Progenitor cell of endocrine pancreas (in vitro differentiated cells): Measurements from ENCODE around the gene GALNT9. TPM values are rescaled to one million over a fixed set of nuclear protein-coding genes. Genes with fewer than 3 reads are reported as not detected.
"Not testable (repeated sequence)": the region's sequence is repeated elsewhere in the genome, so short reads cannot be mapped to it uniquely, and the experiment has no call there.

ENCODE experiments used
- DNase-seq: peaks from one replicate; pipeline ENCODE4 v3.0.0; 2021; ENCODE audit warnings: low spot score; ENCODE audit not compliant: unreplicated experiment
- H3K27ac Mint-ChIP-seq: 2 replicates; pipeline ENCODE4 v1.8.0; 2021; ENCODE audit warnings: mild to moderate bottlenecking, moderate library complexity, mixed read lengths
- H3K27me3 Mint-ChIP-seq: 2 replicates; pipeline ENCODE4 v1.8.0; 2021; ENCODE audit warnings: mixed read lengths
- H3K36me3 Mint-ChIP-seq: 2 replicates; pipeline ENCODE4 v1.8.0; 2022; ENCODE audit warnings: mixed read lengths; ENCODE audit not compliant: insufficient read depth
- H3K4me1 Mint-ChIP-seq: 2 replicates; pipeline ENCODE4 v1.8.0; 2021; ENCODE audit warnings: low read depth, mixed read lengths
- H3K4me3 Mint-ChIP-seq: 2 replicates; pipeline ENCODE4 v1.8.0; 2021; ENCODE audit warnings: low read depth, mild to moderate bottlenecking, moderate library complexity, mixed read lengths
- H3K9me3 Mint-ChIP-seq: 2 replicates; pipeline ENCODE4 v1.8.0; 2021; ENCODE audit warnings: low read depth, mixed read lengths
- CTCF ChIP-seq: fragments of 200-600 bp; sonication (generic); IDR thresholded peaks from one replicate; pipeline ENCODE4 v1.5.0; 2021; ENCODE audit warnings: antibody characterized with exemption, mild to moderate bottlenecking; ENCODE audit not compliant: unreplicated experiment
- total RNA-seq: library from RNA; stranded (reverse); gene quantifications from 2 replicates; pipeline ENCODE4 v1.2.1, GENCODE V29; 2021

GALNT9 gene
- total RNA-seq, 1 donor from 2014 or later, result 0.36 TPM

DNA sequence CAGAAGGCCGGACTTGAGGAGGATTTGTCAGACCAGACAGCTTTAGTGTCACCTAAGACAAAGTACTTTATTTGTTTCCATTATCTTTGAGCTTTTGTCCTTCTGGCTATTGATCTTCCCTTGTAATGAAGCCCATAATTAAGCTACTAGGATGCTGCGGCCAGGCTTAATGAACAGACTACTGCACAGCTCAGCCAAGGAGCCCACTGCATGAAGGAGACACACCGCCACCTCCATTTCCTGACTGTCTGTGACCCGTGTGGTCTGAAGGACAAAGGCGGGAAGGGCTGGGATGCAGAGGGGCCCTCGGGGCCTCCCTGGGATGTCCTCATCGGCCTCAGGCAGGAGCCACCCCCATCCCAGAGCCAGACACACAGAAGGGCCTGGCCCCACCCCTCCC, 31.0 kb upstream of the GALNT9 start:
- Mint-ChIP-seq H3K36me3 (no peaks in the 10 kb centered on the region), H3K9me3 (no peaks in the 10 kb centered on the region), H3K4me1 (no peaks in the 10 kb centered on the region), H3K27ac (no peak overlapping the region), H3K27me3 (peaks cover 35% of the 10 kb centered on the region), H3K4me3 (no peak overlapping the region)
- DNase-seq, result no peak
- no peak for TF ChIP-seq CTCF

DNA sequence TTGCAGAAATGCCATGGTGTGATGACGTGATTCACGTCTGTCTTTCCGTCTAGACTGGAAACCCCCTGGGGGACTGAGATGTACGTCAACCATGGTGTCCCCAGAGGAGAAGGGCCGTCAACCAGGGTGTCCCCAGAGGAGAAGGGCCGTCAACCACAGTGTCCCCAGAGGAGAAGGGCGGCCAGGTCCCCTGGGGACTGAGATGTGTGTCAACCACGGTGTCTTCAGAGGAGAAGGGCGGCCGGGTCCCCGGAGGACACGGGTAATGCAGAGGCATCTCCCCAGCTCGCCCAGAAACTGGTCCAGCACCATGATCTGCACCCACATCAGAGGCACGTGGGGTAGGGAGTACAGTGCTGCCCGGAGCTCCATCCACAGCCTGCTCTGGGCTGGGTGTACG, 30.6 kb upstream of the GALNT9 start:
- Mint-ChIP-seq H3K27me3 (peaks cover 35% of the 10 kb centered on the region), H3K4me1 (no peaks in the 10 kb centered on the region), H3K27ac (no peak overlapping the region), H3K36me3 (no peaks in the 10 kb centered on the region), H3K4me3 (no peak overlapping the region), H3K9me3 (no peaks in the 10 kb centered on the region)
- no peak for DNase-seq
- TF ChIP-seq CTCF, result no peak

GRCh38 chr12:132359551-132359950, 30.2 kb upstream of the GALNT9 start:
- Mint-ChIP-seq H3K27ac (no peak overlapping the region), H3K9me3 (no peaks in the 10 kb centered on the region), H3K36me3 (no peaks in the 10 kb centered on the region), H3K4me3 (no peak overlapping the region), H3K4me1 (no peaks in the 10 kb centered on the region), H3K27me3 (peaks cover 35% of the 10 kb centered on the region)
- DNase-seq, result no peak
- TF ChIP-seq CTCF, result no peak

DNA sequence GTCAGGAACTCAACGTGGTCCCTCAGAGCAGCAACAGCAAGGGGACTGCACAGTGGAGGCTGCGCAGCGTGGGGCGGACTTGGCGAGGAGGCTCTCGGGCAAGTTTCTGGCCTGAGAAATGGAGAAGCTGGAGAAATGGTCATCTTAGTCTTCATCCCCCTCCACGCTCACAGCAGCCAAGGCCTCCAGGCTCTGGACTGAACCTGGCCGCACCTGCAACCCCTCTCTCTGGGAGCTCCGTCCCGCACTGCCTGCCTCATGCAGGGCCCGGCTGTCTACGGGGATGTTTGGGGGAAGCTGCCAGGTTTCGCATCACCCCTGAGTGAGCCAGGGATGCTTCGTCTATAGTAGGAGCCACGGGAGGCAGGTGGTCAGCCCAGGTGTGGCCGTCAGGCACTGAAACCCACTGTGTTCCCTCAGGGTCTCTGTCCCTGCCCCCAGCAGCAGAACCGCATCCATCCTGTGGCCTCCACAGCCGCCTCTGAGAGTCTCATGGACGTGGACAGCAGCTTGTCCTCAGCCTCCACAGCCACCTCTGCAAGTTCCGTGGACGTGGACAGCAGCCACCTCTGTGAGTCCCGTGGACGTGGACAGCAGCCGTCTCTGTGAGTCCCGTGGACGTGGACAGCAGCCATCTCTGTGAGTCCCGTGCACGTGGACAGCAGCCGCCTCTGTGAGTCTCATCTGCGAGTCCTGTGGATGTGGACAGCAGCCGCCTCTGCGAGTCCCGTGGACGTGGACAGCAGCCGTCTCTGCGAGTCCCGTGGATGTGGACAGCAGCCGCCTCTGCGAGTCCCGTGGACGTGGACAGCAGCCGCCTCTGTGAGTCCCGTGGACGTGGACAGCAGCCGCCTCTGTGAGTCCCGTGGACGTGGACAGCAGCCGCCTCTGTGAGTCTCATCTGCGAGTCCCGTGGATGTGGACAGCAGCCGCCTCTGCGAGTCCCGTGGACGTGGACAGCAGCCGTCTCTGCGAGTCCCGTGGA, 29.1 kb upstream of the GALNT9 start:
- H3K4me1 Mint-ChIP-seq, DNase-seq, H3K4me3 Mint-ChIP-seq, H3K9me3 Mint-ChIP-seq, H3K27ac Mint-ChIP-seq, H3K36me3 Mint-ChIP-seq: not testable (repeated sequence)
- H3K27me3 Mint-ChIP-seq, result peaks cover 37% of the 10 kb centered on the region

GRCh38 chr12:132357623-132358186, 28.3 kb upstream of the GALNT9 start:
- Mint-ChIP-seq H3K27me3 (peaks cover 35% of the 10 kb centered on the region), H3K9me3 (no peaks in the 10 kb centered on the region), H3K36me3 (no peaks in the 10 kb centered on the region), H3K4me3 (no peak overlapping the region), H3K27ac (no peak overlapping the region), H3K4me1 (no peaks in the 10 kb centered on the region)
- no peak for TF ChIP-seq CTCF
- no peak for DNase-seq
